NCI-H748 (cell line): ENCODE data around the gene ALOX15B.
"Not testable (repeated sequence)": the region's sequence is repeated elsewhere in the genome, so short reads cannot be mapped to it uniquely, and the experiment has no call there.

Source experiments
- DNase-seq: peaks from one replicate; lab custom pipeline; 2025; ENCODE audit not compliant: unreplicated experiment; lab: John Stamatoyannopoulos, UW

Gene ALOX15B

GRCh38 chr17:8012996-8013640, 25.7 kb upstream of the ALOX15B start:
- DNase-seq = no peak

GRCh38 chr17:8013731-8014557, 24.9 kb upstream of the ALOX15B start:
- DNase-seq = no peak

- no peak for DNase-seq
Measured at GRCh38 chr17:8014558-8014850, 24.4 kb upstream of the ALOX15B start.

- DNase-seq = no peak
Measured at GRCh38 chr17:8015236-8015956, 23.5 kb upstream of the ALOX15B start.

- peak; percentile 42 for DNase-seq
Measured at GRCh38 chr17:8015957-8016631, 22.8 kb upstream of the ALOX15B start.

GRCh38 chr17:8016632-8017424, 22.0 kb upstream of the ALOX15B start:
- DNase-seq = peak; percentile 76

GRCh38 chr17:8018436-8018835, 20.4 kb upstream of the ALOX15B start:
- DNase-seq = no peak

- DNase-seq = no peak
Measured at GRCh38 chr17:8019166-8019565, 19.7 kb upstream of the ALOX15B start.

- DNase-seq = no peak
Measured at GRCh38 chr17:8019665-8020650, 18.9 kb upstream of the ALOX15B start.

- DNase-seq = no peak
Measured at GRCh38 chr17:8020776-8021564, 17.9 kb upstream of the ALOX15B start.

- no peak for DNase-seq
Measured at GRCh38 chr17:8021565-8022359, 17.1 kb upstream of the ALOX15B start.

- no peak for DNase-seq
Measured at GRCh38 chr17:8022360-8023003, 16.4 kb upstream of the ALOX15B start.

GRCh38 chr17:8024161-8024560, 14.7 kb upstream of the ALOX15B start:
- DNase-seq = not testable (repeated sequence)

- no peak for DNase-seq
Measured at GRCh38 chr17:8025176-8025911, 13.5 kb upstream of the ALOX15B start.

GRCh38 chr17:8029121-8029520, 9.7 kb upstream of the ALOX15B start:
- no peak for DNase-seq

GRCh38 chr17:8031261-8031661, 7.6 kb upstream of the ALOX15B start:
- no peak for DNase-seq

- DNase-seq = no peak
Measured at GRCh38 chr17:8031950-8032349, 6.9 kb upstream of the ALOX15B start.
